DMS79 (cell line): Measurements from ENCODE around the gene CEP128.

Source experiments
- DNase-seq: peaks from one replicate; lab custom pipeline; 2025; lab: John Stamatoyannopoulos, UW

CEP128 gene

GRCh38 chr14:80607430-80608190 is 333.9 kb downstream of the CEP128 start:
- no peak for DNase-seq

GRCh38 chr14:80606347-80606772 is 335.2 kb downstream of the CEP128 start:
- DNase-seq = no peak

GRCh38 chr14:80605536-80605935 is 336.0 kb downstream of the CEP128 start:
- DNase-seq = no peak

GRCh38 chr14:80602946-80603345 is 338.6 kb downstream of the CEP128 start:
- DNase-seq = no peak

GRCh38 chr14:80587096-80587724 is 354.3 kb downstream of the CEP128 start:
- DNase-seq = no peak

- no peak for DNase-seq
These were observed 355.4 kb downstream of the CEP128 start for GRCh38 chr14:80586131-80586530.

- DNase-seq = no peak
These were observed 356.1 kb downstream of the CEP128 start for GRCh38 chr14:80585506-80585835.

GRCh38 chr14:80584744-80585505 is 356.6 kb downstream of the CEP128 start:
- peak; percentile 23 for DNase-seq

- no peak for DNase-seq
These were observed 363.9 kb downstream of the CEP128 start for GRCh38 chr14:80577599-80577998.

GRCh38 chr14:80576401-80576800 is 365.1 kb downstream of the CEP128 start:
- DNase-seq = no peak

- no peak for DNase-seq
These were observed 365.8 kb downstream of the CEP128 start for GRCh38 chr14:80575763-80576162.

- DNase-seq = no peak
These were observed 368.9 kb downstream of the CEP128 start for GRCh38 chr14:80572666-80573065.

- no peak for DNase-seq
These were observed 370.6 kb downstream of the CEP128 start for GRCh38 chr14:80570930-80571298.

GRCh38 chr14:80567905-80568536 is 373.5 kb downstream of the CEP128 start:
- no peak for DNase-seq

GRCh38 chr14:80565001-80565400 is 376.5 kb downstream of the CEP128 start:
- no peak for DNase-seq

GRCh38 chr14:80564051-80564450 is 377.5 kb downstream of the CEP128 start:
- no peak for DNase-seq

GRCh38 chr14:80560800-80561657 is 380.5 kb downstream of the CEP128 start:
- no peak for DNase-seq

GRCh38 chr14:80554139-80554538 is 387.4 kb downstream of the CEP128 start:
- no peak for DNase-seq

- DNase-seq = no peak
These were observed 392.4 kb downstream of the CEP128 start for GRCh38 chr14:80549141-80549540.

GRCh38 chr14:80545935-80546854 is 395.3 kb downstream of the CEP128 start:
- DNase-seq = no peak

- no peak for DNase-seq
These were observed 397.2 kb downstream of the CEP128 start for GRCh38 chr14:80544366-80544765.
